ENCODE measurements around the gene ANK3. TPM values are rescaled to one million over a fixed set of nuclear protein-coding genes. Genes with fewer than 3 reads are reported as not detected.

ANK3 gene
- total and polyA plus RNA-seq, 2 donors (not counting 3 experiments of a cell fraction or from before 2014, with no cell fraction given), result 0.88 to 8.5 TPM

DNA sequence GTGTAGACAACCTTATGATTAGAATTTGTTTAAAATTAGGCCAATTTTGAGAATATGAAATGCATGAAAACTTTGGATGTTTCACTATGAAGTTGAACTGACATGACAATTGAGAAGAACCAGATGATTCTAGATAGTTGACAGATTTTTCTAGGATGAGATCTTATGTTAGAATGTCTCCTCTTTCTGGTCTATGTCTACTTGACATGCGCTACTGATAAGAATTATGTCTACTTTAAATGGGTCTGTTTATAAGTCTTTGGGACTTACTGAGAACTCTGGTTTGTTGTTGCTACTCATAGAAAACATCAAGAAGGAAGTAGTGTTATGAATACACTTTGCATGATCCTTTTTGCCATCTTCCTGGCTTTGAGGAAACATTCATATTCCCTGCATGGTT is 255.1 kb downstream of the ANK3 start:
- no peak overlapping the region for H2AFZ ChIP-seq (ENCODE audit: low read depth, low read length)
- H3K4me1 ChIP-seq (ENCODE audit: control insufficient read depth, extremely low read depth, insufficient read depth, low read length), result no peaks in the 10 kb centered on the region
- H3K36me3 ChIP-seq (ENCODE audit: control insufficient read depth in 2 of 2, extremely low read depth in 1 of 2, insufficient read depth in 2 of 2, low read length in 2 of 2), result no peaks in the 10 kb centered on the region
- H3K9me3 ChIP-seq (replicated peaks; ENCODE audit: control insufficient read depth, insufficient read depth, low read length), result no peaks in the 10 kb centered on the region
- no peak overlapping the region for H3K9ac ChIP-seq (replicated peaks; ENCODE audit: extremely low read depth, insufficient read depth, low read length)
- TF ChIP-seq JUN (IDR thresholded peaks at IDR 0.05; ENCODE audit: borderline replicate concordance, insufficient read depth, insufficient read length, low read depth) (no peak), POLR2A (IDR thresholded peaks at IDR 0.05; ENCODE audit: low read depth, low read length) (no peak), POLR2AphosphoS5 (IDR thresholded peaks at IDR 0.05; ENCODE audit: insufficient read depth, low read depth, low read length) (no peak), MYC (IDR thresholded peaks at IDR 0.05; ENCODE audit: low read depth, low read length) (no peak), FOS (IDR thresholded peaks at IDR 0.05; ENCODE audit: borderline replicate concordance, insufficient read depth, low read length) (no peak), GATA2 (IDR thresholded peaks at IDR 0.05; ENCODE audit: insufficient read depth, insufficient read length, low read depth, low read length) (no peak), EZH2 (IDR thresholded peaks at IDR 0.05; ENCODE audit: borderline replicate concordance, low read depth, low read length, severe bottlenecking) (no peak)
- TF ChIP-seq, protein P1, sequence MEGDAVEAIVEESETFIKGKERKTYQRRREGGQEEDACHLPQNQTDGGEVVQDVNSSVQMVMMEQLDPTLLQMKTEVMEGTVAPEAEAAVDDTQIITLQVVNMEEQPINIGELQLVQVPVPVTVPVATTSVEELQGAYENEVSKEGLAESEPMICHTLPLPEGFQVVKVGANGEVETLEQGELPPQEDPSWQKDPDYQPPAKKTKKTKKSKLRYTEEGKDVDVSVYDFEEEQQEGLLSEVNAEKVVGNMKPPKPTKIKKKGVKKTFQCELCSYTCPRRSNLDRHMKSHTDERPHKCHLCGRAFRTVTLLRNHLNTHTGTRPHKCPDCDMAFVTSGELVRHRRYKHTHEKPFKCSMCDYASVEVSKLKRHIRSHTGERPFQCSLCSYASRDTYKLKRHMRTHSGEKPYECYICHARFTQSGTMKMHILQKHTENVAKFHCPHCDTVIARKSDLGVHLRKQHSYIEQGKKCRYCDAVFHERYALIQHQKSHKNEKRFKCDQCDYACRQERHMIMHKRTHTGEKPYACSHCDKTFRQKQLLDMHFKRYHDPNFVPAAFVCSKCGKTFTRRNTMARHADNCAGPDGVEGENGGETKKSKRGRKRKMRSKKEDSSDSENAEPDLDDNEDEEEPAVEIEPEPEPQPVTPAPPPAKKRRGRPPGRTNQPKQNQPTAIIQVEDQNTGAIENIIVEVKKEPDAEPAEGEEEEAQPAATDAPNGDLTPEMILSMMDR (IDR thresholded peaks at IDR 0.05; ENCODE audit: extremely low read depth in 1 of 2, insufficient read depth in 1 of 2, low read depth in 1 of 2, low read length in 2 of 2), result no peak
- TF ChIP-seq, protein P2, sequence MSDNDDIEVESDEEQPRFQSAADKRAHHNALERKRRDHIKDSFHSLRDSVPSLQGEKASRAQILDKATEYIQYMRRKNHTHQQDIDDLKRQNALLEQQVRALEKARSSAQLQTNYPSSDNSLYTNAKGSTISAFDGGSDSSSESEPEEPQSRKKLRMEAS (IDR thresholded peaks at IDR 0.05; ENCODE audit: insufficient read depth, insufficient read length), result no peak
- H3K27ac ChIP-seq (ENCODE audit: insufficient read depth, low read depth, low read length), result no peak overlapping the region
- DNase-seq (ENCODE audit: low read depth, low spot score), result no peak
- dilution Hi-C loops (cut with MboI; ENCODE audit: extremely low pct_ligation_motif_present, low sequenced_read_pairs) (no loop called here), intact Hi-C loops (cut with micrococcal nuclease) (no loop called here)
- FAIRE-seq, result no peak
- H3K9me1 ChIP-seq (replicated peaks; ENCODE audit: control insufficient read depth, extremely low read depth, insufficient read depth, low read length), result no peaks in the 10 kb centered on the region
- no peaks in the 10 kb centered on the region for H4K20me1 ChIP-seq (replicated peaks; ENCODE audit: control insufficient read depth, extremely low read depth, insufficient read depth, low read length)
- ChIA-PET POLR2A (no interaction called here), CTCF (interaction anchor here (1.0 to 2.0 kb wide), 3 partner anchors 9 to 32 kb away, joined by 3 to 5 read pairs (median 3); no protein-coding TSS in a partner anchor)
- no peak overlapping the region for H3K4me2 ChIP-seq (ENCODE audit: insufficient read depth, low read length)
- H3K4me3 ChIP-seq (replicated peaks in 1 of 3; ENCODE audit: insufficient read depth in 1 of 3, low read depth in 1 of 3, low read length in 3 of 3), result no peak overlapping the region
- BruUV-seq (replicated peaks), result no TSS peak
- no peaks in the 10 kb centered on the region for H3K79me2 ChIP-seq (ENCODE audit: control insufficient read depth, insufficient read depth, low read length)
- H3K27me3 ChIP-seq (ENCODE audit: control insufficient read depth in 2 of 2, insufficient read depth in 2 of 2, low read length in 2 of 2), result no peaks in the 10 kb centered on the region
